WTC11 (cell line): ENCODE results near the gene C1QBP. TPM values are rescaled to one million over a fixed set of nuclear protein-coding genes. Genes with fewer than 3 reads are reported as not detected.

Experiments
- ATAC-seq: fragments of 200-7000 bp; cut with Tn5 transposase; 2 replicates; pipeline ENCODE4 v1.10.0; 2021; ENCODE audit warnings: mild to moderate bottlenecking, moderate library complexity
- CTCF ChIA-PET: fragments of 300-600 bp; sonication (Branson Sonifier 250); formaldehyde crosslinking; loops from one replicate; lab custom pipeline; 2021; ENCODE audit warnings: antibody characterized with exemption; lab: Charles Lee
- POLR2A ChIA-PET: fragments of 350-600 bp; sonication (Branson Sonifier 250); formaldehyde crosslinking; loops from one replicate; lab custom pipeline; 2021; ENCODE audit warnings: antibody characterized with exemption; lab: Charles Lee
- DNase-seq: peaks from one replicate; pipeline ENCODE4 v3.0.0; 2021; ENCODE audit warnings: low spot score
- H3K27ac Mint-ChIP-seq: 2 replicates; pipeline ENCODE4 v1.8.0; 2021; ENCODE audit warnings: mixed read lengths
- H3K27me3 Mint-ChIP-seq: 2 replicates; pipeline ENCODE4 v1.8.0; 2021; ENCODE audit warnings: low read depth, mild to moderate bottlenecking, moderate library complexity, mixed read lengths
- H3K36me3 Mint-ChIP-seq: 2 replicates; pipeline ENCODE4 v1.8.0; 2021; ENCODE audit warnings: mixed read lengths
- H3K4me1 Mint-ChIP-seq: 2 replicates; pipeline ENCODE4 v1.8.0; 2022; ENCODE audit warnings: mixed read lengths
- H3K4me3 Mint-ChIP-seq: 2 replicates; pipeline ENCODE4 v1.8.0; 2021; ENCODE audit warnings: mild to moderate bottlenecking, moderate library complexity, mixed read lengths
- H3K9me3 Mint-ChIP-seq: 2 replicates; pipeline ENCODE4 v1.8.0; 2021; ENCODE audit warnings: mixed read lengths
- AR ChIP-seq: fragments of 250-450 bp; sonication (Bioruptor Pico); IDR thresholded peaks from 2 replicates; pipeline ENCODE4 v1.9.0; 2021; ENCODE audit warnings: mild to moderate bottlenecking
- CBFB ChIP-seq: sonication (generic); formaldehyde crosslinking; IDR thresholded peaks from 2 replicates; pipeline ENCODE4 v1.8.1; 2022; ENCODE audit warnings: mild to moderate bottlenecking, low read depth, missing genetic modification reagents
- CREB1 ChIP-seq: sonication (generic); formaldehyde crosslinking; IDR thresholded peaks from 2 replicates; pipeline ENCODE4 v1.8.0; 2023; ENCODE audit warnings: mild to moderate bottlenecking, missing genetic modification reagents
- CREM ChIP-seq: sonication (generic); formaldehyde crosslinking; IDR thresholded peaks from 2 replicates; pipeline ENCODE4 v1.8.1; 2022; ENCODE audit warnings: mild to moderate bottlenecking, missing genetic modification reagents, moderate library complexity
- EMX1 ChIP-seq: fragments of 250-450 bp; sonication (Bioruptor Pico); IDR thresholded peaks from 2 replicates; pipeline ENCODE4 v1.8.0; 2021; ENCODE audit warnings: mild to moderate bottlenecking
- FOXP4 ChIP-seq: sonication (generic); formaldehyde crosslinking; IDR thresholded peaks from 2 replicates; pipeline ENCODE4 v1.8.0; 2022; ENCODE audit warnings: mild to moderate bottlenecking, missing genetic modification reagents
- HMGA2 ChIP-seq: fragments of 250-450 bp; sonication (Bioruptor Pico); IDR thresholded peaks from 2 replicates; pipeline ENCODE4 v1.4.0; 2021; ENCODE audit warnings: mild to moderate bottlenecking, moderate library complexity
- IRF1 ChIP-seq: sonication (generic); formaldehyde crosslinking; IDR thresholded peaks from 2 replicates; pipeline ENCODE4 v1.8.0; 2023; ENCODE audit warnings: missing genetic modification reagents
- JAZF1 ChIP-seq: fragments of 250-450 bp; sonication (Bioruptor Pico); IDR thresholded peaks from 2 replicates; pipeline ENCODE4 v1.9.0; 2021; ENCODE audit warnings: moderate library complexity, mild to moderate bottlenecking, inconsistent platforms
- MAX ChIP-seq: sonication (generic); formaldehyde crosslinking; IDR thresholded peaks from 2 replicates; pipeline ENCODE4 v1.8.0; 2022; ENCODE audit warnings: mild to moderate bottlenecking, missing genetic modification reagents
- MLX ChIP-seq: sonication (generic); formaldehyde crosslinking; IDR thresholded peaks from 2 replicates; pipeline ENCODE4 v1.8.1; 2023; ENCODE audit warnings: mild to moderate bottlenecking, missing genetic modification reagents, moderate library complexity
- MXD4 ChIP-seq: fragments of 250-450 bp; sonication (Bioruptor Pico); IDR thresholded peaks from 2 replicates; pipeline ENCODE4 v1.8.0; 2021; ENCODE audit warnings: mild to moderate bottlenecking, moderate library complexity, borderline replicate concordance
- NR1H2 ChIP-seq: sonication (generic); formaldehyde crosslinking; IDR thresholded peaks from 2 replicates; pipeline ENCODE4 v1.9.0; 2021; ENCODE audit warnings: mild to moderate bottlenecking, moderate library complexity, missing genetic modification reagents
- PRRX2 ChIP-seq: fragments of 250-450 bp; sonication (Bioruptor Pico); IDR thresholded peaks from 2 replicates; pipeline ENCODE4 v1.8.0; 2021; ENCODE audit warnings: mild to moderate bottlenecking
- RORB ChIP-seq: fragments of 250-450 bp; sonication (Bioruptor Pico); IDR thresholded peaks from 2 replicates; pipeline ENCODE4 v1.9.0; 2021; ENCODE audit warnings: mild to moderate bottlenecking
- SP1 ChIP-seq: sonication (generic); formaldehyde crosslinking; conservative IDR thresholded peaks from 2 replicates; pipeline ENCODE4 v1.8.1; 2022; ENCODE audit warnings: missing genetic modification reagents
- TCF7 ChIP-seq: sonication (generic); formaldehyde crosslinking; IDR thresholded peaks from 2 replicates; pipeline ENCODE4 v1.8.0; 2022; ENCODE audit warnings: mild to moderate bottlenecking, low read depth, missing genetic modification reagents, moderate library complexity
- TEAD1 ChIP-seq: sonication (generic); formaldehyde crosslinking; IDR thresholded peaks from 2 replicates; pipeline ENCODE4 v1.8.0; 2022; ENCODE audit warnings: mild to moderate bottlenecking, missing genetic modification reagents
- ZNF219 ChIP-seq: sonication (generic); formaldehyde crosslinking; IDR thresholded peaks from 2 replicates; pipeline ENCODE4 v1.8.0; 2023; ENCODE audit warnings: missing genetic modification reagents, mild to moderate bottlenecking, borderline replicate concordance
- ZNF232 ChIP-seq: sonication (generic); formaldehyde crosslinking; IDR thresholded peaks from 2 replicates; pipeline ENCODE4 v1.8.0; 2022; ENCODE audit warnings: mild to moderate bottlenecking, missing genetic modification reagents
- ZNF317 ChIP-seq: sonication (generic); formaldehyde crosslinking; IDR thresholded peaks from 2 replicates; pipeline ENCODE4 v1.8.1; 2023; ENCODE audit warnings: low read depth, mild to moderate bottlenecking, moderate library complexity, missing genetic modification reagents, borderline replicate concordance
- ZNF532 ChIP-seq: fragments of 250-450 bp; sonication (Bioruptor Pico); IDR thresholded peaks from 2 replicates; pipeline ENCODE4 v1.9.0; 2021; ENCODE audit warnings: mild to moderate bottlenecking, borderline replicate concordance
- total RNA-seq: library from RNA; stranded (reverse); gene quantifications from 3 replicates; pipeline ENCODE4 v1.2.3, GENCODE V29; 2021

Gene C1QBP
- total RNA-seq, 1 experiment from 2014 or later, result 429 TPM

GRCh38 chr17:5419356-5419958 lies 19.5 kb downstream of the C1QBP start, which contains the start of gene NUP88 (continued):
- TF ChIP-seq AR (CRISPR knock-in tag), result 0 out of 2 replicates have a peak, but pooled peaks have one; percentile 34
- peak; percentile 92; the same call in 1 of the 2 replicates for TF ChIP-seq MAX
- peak; percentile 65; the same call in 1 of the 2 replicates for TF ChIP-seq TEAD1 (CRISPR knock-in tag)
- 0 out of 2 replicates have a peak, but pooled peaks have one; percentile 8 for TF ChIP-seq CREM (CRISPR knock-in tag)
- peak; percentile 58 for TF ChIP-seq SP1 (CRISPR knock-in tag)
- TF ChIP-seq ZNF232 (CRISPR knock-in tag), result 0 out of 2 replicates have a peak, but pooled peaks have one; percentile 52
- TF ChIP-seq TCF7 (CRISPR knock-in tag), result no peak
- TF ChIP-seq FOXP4, result peak; percentile 49; the same call in 1 of the 2 replicates
- no peak for TF ChIP-seq ZNF532 (CRISPR knock-in tag)
- no peak for TF ChIP-seq IRF1 (CRISPR knock-in tag)
- no peak for TF ChIP-seq ZNF219 (CRISPR knock-in tag)
- TF ChIP-seq NR1H2 (CRISPR knock-in tag), result no peak

GRCh38 chr17:5418858-5419355 lies 20.0 kb downstream of the C1QBP start:
- POLR2A ChIA-PET, result interaction anchor here (0.6 to 1.7 kb wide), 11 partner anchors 8 to 81 kb away, joined by 3 to 10 read pairs (median 3); partner anchors contain the start of genes C1QBP and DHX33
- Mint-ChIP-seq H3K9me3 (no peaks in the 10 kb centered on the region), H3K4me1 (peaks cover 11% of the 10 kb centered on the region), H3K36me3 (peaks cover 26% of the 10 kb centered on the region), H3K4me3 (peak overlapping the region; percentile 100), H3K27ac (peak overlapping the region; percentile 99), H3K27me3 (no peaks in the 10 kb centered on the region)
- CTCF ChIA-PET, result interaction anchor here (0.6 to 2.4 kb wide), 7 partner anchors 12 to 163 kb away, joined by 3 to 26 read pairs (median 5); partner anchors contain the start of genes C1QBP, DERL2, DHX33 and MIS12
- ATAC-seq (no peak), DNase-seq (no peak)
- TF ChIP-seq MLX (CRISPR knock-in tag) (no peak), HMGA2 (CRISPR knock-in tag) (no peak), PRRX2 (no peak), EMX1 (CRISPR knock-in tag) (no peak), JAZF1 (CRISPR knock-in tag) (no peak), ZNF317 (CRISPR knock-in tag) (no peak), CREB1 (CRISPR knock-in tag) (no peak), MXD4 (CRISPR knock-in tag) (no peak), CBFB (CRISPR knock-in tag) (no peak), RORB (CRISPR knock-in tag) (no peak), SP1 (CRISPR knock-in tag) (no peak)
